NCI-H69 (cell line): ENCODE results near the gene KLF2.

Source experiments
- DNase-seq: peaks from one replicate; lab custom pipeline; 2025; lab: John Stamatoyannopoulos, UW

The KLF2 gene

GRCh38 chr19:16308081-16308480 is 16.5 kb upstream of the KLF2 start:
- no peak for DNase-seq

DNA sequence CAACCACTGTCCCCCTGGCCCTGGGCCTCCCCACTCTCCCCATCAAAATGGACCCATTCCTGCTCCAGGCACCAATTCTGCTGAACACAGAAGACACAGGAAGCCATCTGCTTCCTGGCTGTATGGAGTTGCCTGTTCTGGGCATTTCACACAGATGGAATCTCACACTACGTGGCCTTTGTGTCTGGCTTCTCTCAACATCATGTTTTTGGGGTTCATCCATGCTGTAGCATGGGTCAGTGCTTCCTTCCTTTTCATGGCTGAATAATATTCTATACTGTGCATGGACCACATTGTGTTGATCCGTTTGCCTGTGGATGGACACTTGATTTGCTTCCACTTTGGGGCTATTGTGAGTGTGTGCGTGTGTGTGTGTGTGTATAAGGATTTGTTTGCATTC is 15.0 kb upstream of the KLF2 start:
- DNase-seq = no peak

- DNase-seq = no peak
Observed at GRCh38 chr19:16315825-16316505, 8.7 kb upstream of the KLF2 start.

DNA sequence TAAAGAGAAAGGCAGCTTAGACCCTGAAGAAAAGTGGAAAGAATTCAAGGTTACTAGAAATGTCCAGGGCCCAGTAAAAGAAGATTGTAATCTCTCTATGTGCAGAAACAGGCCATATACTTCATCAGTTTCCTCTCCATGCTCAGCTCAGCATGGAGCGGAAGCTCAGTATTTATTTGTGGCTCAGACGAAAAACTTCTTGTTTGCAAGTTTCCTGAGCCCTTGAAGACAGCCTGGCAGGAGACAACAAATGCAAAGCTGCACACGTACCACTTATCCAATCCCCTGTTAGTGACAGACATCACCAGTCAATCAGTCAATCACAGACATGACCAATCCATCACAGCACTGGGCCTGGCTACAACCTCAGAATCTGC is 8.1 kb upstream of the KLF2 start:
- DNase-seq = no peak

DNA sequence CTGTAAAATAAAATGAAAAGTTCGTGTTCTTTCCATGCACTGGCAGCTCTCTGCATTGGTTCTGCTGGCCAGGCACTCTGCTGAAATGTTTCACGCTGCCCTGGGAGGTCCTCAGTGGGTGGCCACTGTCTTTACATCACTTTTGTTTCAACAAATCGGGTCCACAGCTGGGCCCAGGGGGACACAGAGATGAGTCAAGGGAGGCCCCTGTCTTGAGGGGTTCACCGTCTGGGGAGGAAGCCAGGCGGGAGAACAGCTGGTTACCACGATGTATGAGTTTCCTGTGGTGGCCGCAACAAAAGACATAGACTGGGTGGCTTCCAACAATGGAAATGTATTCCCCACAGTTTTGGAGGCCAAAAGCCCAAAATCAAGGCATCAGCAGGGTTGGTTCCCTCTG is 5.1 kb upstream of the KLF2 start:
- no peak for DNase-seq

DNA sequence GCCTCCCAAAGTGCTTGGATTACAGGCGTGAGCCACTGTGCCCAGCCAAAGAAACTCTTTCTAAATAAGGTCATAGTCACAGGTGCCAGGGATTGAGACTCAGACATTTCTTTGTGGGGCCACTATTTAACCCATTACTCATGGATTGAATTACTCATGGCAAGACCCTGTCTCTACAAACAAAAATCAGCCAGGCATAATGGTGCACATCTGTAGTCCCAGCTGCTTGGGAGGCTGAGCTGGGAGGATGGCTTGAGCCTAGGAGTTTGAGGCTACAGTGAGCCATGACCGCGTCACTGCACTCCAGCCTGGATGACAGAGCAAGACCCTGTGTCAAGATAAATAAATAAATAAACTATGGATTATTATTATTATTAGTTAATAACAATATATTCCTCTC is 3.6 kb upstream of the KLF2 start:
- DNase-seq = no peak

- peak; percentile 29 for DNase-seq
Observed at GRCh38 chr19:16325161-16325527, 518 bp downstream of the KLF2 start.

DNA sequence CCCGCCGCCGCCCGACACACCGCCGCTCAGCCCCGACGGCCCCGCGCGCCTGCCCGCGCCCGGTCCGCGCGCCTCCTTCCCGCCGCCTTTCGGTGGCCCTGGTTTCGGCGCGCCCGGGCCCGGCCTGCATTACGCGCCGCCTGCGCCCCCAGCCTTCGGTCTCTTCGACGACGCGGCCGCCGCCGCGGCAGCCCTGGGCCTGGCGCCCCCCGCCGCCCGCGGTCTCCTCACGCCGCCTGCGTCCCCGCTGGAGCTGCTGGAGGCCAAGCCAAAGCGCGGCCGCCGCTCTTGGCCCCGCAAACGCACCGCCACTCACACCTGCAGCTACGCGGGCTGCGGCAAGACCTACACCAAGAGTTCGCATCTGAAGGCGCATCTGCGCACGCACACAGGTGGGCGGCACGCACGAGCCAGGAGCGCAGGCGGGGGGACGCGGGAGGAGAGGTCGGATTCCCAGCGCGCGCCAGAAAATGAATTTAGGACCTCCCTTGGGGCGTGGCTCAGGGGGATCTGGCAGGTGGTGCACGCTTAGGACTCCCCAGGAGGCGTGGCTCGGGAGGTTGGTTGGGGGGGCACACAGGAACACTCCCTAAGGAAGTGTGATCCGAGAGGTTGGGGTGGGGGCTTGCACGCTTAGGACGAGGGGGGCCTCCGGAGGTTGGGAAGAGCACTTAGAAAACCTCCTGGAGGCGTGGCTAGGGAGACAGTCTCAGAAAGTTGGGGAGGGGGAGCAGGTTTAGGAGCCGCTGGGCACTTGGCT is 1.2 kb downstream of the KLF2 start:
- peak; percentile 85 for DNase-seq

DNA sequence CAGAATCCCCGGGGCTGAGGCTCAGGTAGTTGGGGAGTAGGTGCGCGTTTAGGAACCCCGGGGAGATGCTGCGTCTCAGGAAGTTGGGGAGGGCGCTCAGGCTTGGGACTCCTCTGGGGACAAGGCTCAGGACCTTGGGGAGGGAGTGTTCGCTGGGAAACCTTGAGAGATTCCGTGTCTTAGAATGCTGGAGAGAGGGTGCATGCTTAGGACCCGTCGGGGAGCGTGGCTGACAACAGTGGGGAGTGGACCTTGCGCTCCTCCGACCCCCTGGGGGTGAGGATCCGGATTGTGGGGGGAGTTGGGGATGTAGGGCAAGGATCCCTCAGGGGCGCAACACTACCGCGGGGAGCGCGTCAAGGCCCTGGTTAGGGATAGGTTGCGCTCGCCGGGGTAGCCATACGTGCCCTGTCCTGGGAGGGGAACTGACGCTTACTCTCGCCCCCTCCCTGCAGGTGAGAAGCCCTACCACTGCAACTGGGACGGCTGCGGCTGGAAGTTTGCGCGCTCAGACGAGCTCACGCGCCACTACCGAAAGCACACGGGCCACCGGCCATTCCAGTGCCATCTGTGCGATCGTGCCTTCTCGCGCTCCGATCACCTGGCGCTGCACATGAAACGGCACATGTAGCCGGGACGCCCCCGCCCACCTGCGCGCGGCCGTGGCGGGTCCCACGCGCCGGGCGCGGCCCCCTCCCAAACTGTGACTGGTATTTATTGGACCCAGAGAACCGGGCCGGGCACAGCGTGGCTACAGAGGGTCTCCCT is 2.0 kb downstream of the KLF2 start:
- DNase-seq = no peak

GRCh38 chr19:16327169-16327475 is 2.5 kb downstream of the KLF2 start:
- no peak for DNase-seq

DNA sequence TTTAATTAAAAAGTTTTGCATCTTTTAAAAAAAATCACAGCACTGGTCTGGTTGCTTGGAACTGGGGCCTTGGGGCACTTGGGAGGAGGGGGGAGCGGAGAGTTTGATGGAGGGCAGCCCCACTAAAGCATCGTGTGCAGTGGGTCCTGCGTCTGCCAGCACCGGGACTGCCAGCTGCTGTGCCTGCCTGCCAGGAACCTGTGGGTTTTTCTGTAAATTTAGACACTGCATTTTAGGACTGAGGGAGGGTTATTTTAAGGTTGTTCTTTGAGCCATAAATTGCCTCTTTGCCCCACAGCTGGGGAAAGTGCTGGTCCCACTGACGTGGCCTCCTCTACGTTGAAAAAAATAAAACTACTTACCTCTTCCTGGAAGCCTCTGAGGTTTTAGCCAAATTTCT is 2.9 kb downstream of the KLF2 start:
- no peak for DNase-seq

DNA sequence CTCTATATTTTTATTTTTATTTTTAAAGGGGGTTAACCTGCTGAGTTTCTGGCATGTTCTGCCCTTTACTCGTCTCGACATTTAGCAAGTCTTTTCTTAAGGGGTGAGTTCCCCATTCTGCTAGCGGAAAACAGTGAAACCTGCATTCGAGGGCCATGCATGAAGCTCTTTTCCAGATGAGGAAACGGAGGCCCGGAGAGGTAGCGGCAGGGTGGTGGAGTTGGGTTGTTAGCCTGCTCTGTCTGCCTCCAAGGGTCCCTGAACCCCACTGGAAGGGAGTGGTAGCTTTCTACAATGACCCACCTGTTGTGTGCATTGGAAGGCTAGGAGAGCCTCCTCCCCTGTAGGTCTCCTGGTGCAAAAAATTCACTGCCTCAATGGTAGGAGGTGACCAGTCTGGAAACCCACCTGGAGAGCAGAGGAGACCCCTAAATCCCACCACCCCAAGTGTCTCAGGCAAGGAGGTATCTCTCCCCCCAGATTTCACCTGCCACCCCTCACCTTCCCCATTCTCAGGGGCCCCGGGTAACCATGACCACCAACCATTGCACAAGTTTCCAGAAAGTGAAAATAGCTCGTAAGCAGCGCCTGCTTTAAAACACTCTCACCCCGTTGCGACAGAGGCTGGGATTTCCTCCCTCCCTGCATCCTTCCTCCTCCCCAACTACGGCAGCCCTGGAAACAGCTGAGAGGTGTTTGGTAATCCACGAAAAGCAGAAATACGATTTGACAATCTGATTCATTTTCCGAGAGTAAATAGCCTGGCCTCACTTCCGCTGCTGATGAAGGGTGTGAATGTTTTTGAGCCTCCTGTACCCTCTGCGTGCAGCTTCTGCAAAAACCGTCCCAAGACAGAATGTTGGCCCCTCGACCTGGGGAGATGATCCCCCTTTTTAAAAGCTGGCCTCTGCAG is 3.5 kb downstream of the KLF2 start:
- DNase-seq = no peak

DNA sequence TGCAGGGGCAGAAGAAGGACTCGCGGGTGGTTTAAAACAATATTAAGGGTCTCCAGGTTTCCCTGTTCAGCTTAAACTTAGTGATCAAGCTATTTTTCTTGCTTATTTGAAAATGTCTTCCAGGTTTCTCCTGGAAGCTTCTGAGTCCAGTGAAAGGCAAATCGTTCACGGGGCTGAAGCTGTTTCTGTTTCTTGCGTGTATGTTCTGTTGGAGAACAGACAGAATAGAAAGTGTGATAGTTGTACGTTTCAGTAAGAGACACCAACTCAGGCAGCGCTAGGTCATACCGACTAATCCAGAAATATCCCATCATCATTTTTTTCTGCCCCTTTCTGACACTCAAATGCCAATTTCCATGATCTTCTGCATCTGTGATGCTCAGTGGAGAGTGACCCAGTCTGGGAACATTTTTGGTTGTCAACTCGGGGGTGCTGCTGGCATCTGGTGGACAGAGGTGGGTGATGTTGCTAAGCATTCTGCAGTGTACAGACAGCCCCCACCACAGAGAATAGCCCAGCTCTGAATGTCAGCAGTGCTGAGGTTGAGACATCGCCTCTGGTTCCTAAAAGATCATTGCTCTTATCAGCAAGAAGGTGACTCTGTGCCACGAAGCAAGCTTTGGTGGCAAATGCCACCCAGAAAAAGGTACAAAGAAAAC is 4.3 kb downstream of the KLF2 start:
- DNase-seq = peak; percentile 16

DNA sequence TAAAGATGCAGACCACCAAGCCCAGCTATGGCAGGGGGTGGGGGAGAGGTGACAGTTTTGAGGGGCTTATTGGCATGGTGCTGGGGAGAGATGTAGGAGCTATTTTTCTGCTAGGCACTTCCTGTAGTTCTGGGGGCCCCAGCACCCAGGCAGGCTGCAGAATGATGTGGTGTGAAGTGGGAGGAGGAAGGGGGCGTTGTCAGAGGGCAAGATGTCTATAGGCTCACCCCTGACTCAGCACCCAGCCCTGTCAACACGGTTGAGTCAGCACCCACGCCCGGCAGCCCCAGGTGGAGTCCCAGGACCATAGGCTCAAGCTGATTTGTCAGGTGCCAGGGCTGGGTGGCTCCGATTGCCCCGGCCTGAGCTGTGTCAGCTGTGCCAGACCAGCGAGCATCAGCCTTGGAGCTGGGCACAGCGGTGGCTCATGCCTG is 5.8 kb downstream of the KLF2 start:
- peak; percentile 16 for DNase-seq

GRCh38 chr19:16330806-16331690 is 6.4 kb downstream of the KLF2 start:
- DNase-seq = no peak

GRCh38 chr19:16333001-16333586 is 8.5 kb downstream of the KLF2 start:
- DNase-seq = no peak

GRCh38 chr19:16334411-16334810 is 9.8 kb downstream of the KLF2 start:
- no peak for DNase-seq

DNA sequence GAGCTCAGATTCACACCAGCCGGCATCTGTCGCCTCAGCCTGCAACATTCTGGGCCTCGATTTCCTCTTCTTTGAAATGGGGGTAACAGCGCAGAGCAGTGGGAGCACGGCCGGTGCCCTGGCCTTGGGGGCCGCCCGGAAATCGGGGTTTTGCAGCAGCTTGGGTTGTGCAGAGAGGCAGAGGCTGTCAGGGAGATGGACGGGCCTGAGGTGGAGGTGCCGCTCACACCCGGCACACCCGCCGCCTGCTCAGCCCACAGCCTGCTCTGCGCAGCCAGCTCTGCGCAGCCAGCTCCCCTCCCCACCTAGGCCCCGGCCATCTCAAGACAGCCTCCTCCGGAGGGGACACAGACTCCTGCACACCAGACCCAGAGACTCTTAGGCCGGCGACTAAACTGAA is 10.6 kb downstream of the KLF2 start:
- DNase-seq = no peak

GRCh38 chr19:16336571-16336970 is 11.9 kb downstream of the KLF2 start:
- no peak for DNase-seq

- DNase-seq = no peak
Observed at GRCh38 chr19:16337809-16338469, 13.3 kb downstream of the KLF2 start.
